Peyer's patch (tissue), 4 donors: ENCODE measurements around the gene CREB3L1. TPM values are rescaled to one million over a fixed set of nuclear protein-coding genes. Genes with fewer than 3 reads are reported as not detected.

Experiments used
- DNase-seq, 3 donors: peaks; one replicate each; pipeline ENCODE4 v3.0.0-alpha.2; 2017 to 2019
- H3K27ac ChIP-seq, 4 donors: fragments of 200-600 bp; sonication (generic); one replicate each; pipeline ENCODE4 v1.5.1; 2016 to 2019
- H3K27me3 ChIP-seq, 2 donors: fragments of 200-600 bp; sonication (generic); one replicate each; pipeline ENCODE4 v1.5.1; 2019
- H3K36me3 ChIP-seq, 3 donors: fragments of 200-600 bp; sonication (generic); one replicate each; pipeline ENCODE4 v1.5.1; 2016 to 2019
- H3K4me1 ChIP-seq, 4 donors: fragments of 200-600 bp; sonication (generic); one replicate each; pipeline ENCODE4 v1.5.1; 2016 to 2019
- H3K4me3 ChIP-seq, 4 donors: fragments of 200-600 bp; sonication (generic); 1 replicate in 3 of 4; 2 replicates in 1 of 4; pipeline ENCODE4 v1.5.1; 2016 to 2019; ENCODE audit warnings: mild to moderate bottlenecking in 1 of 4
- H3K9me3 ChIP-seq, 4 donors: fragments of 200-600 bp; sonication (generic); one replicate each; pipeline ENCODE4 v1.5.1; 2016 to 2019; ENCODE audit warnings: mild to moderate bottlenecking in 1 of 4
- POLR2A ChIP-seq, 2 donors: fragments of 450-650 bp; IDR thresholded peaks; one replicate each; pipeline ENCODE4 v1.5.1; 2017; ENCODE audit warnings: antibody characterized with exemption in 2 of 2, mild to moderate bottlenecking in 2 of 2, moderate library complexity in 2 of 2
- total RNA-seq, 4 donors: library from RNA; depleted of rRNA; stranded (reverse); fragments of >200 nt; gene quantifications; one replicate each; pipeline ENCODE4 v1.1.0, GENCODE V29; 2016
- TF ChIP-seq, protein P1 (sequence below), 6 experiments: fragments of 450-650 bp in 4 of 6; fragments of 200-600 bp in 2 of 6; sonication (generic) in 1 of 6; IDR thresholded peaks; one replicate each; pipeline ENCODE4 v1.5.1; 2017 to 2019; ENCODE audit warnings: antibody characterized with exemption in 6 of 6, mild to moderate bottlenecking in 3 of 6, moderate library complexity in 1 of 6

The CREB3L1 gene
- total RNA-seq, 4 donors from 2014 or later: 13.2 to 50.6 (median 30.3) TPM

DNA sequence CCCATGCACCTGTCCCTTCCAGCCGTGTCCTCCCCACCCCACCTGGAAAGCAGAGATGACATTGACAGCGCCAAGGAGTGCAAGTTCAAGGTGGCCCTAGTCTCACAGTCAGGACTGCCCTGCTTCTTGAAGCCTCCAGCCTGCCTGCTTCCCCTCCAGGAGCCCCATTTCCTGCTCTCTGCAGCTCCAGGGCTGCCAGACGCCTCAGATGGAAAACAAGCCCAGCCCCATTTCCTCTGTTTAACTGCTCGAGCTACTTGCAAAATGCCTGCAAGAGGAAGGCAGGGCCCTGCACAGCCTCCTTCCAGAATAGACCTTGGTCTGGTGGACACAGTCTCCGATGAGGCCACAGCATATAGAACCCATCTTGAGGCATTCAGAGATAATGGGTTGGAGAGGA, 64.8 kb downstream of the CREB3L1 start:
- TF ChIP-seq, protein P1, sequence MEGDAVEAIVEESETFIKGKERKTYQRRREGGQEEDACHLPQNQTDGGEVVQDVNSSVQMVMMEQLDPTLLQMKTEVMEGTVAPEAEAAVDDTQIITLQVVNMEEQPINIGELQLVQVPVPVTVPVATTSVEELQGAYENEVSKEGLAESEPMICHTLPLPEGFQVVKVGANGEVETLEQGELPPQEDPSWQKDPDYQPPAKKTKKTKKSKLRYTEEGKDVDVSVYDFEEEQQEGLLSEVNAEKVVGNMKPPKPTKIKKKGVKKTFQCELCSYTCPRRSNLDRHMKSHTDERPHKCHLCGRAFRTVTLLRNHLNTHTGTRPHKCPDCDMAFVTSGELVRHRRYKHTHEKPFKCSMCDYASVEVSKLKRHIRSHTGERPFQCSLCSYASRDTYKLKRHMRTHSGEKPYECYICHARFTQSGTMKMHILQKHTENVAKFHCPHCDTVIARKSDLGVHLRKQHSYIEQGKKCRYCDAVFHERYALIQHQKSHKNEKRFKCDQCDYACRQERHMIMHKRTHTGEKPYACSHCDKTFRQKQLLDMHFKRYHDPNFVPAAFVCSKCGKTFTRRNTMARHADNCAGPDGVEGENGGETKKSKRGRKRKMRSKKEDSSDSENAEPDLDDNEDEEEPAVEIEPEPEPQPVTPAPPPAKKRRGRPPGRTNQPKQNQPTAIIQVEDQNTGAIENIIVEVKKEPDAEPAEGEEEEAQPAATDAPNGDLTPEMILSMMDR (IDR thresholded peaks at IDR 0.05): no peak
- no peak for TF ChIP-seq POLR2A (IDR thresholded peaks at IDR 0.05)

DNA sequence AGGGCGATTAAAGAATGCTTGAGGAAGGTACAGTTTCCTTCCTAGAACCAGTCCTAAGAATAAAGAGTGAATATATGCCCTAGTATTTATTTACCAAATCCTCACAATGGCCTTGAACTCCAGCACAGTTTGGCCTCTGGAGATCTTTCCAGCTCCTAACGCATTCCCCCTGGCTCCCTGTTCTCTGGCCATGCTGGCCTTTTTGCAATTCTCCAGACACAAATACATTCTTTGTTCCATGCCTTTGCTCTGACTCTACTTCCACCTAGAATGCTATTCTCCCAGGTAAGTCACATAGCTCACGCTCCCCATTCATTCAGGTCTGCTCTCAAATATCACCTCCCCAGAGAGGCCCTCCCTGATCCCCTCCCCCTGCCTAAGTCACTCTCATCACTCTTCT, 66.1 kb downstream of the CREB3L1 start:
- Histone ChIP-seq H3K9me3 (no peaks in the 10 kb centered on the region), H3K27ac (no peak overlapping the region), H3K4me3 (no peak overlapping the region), H3K36me3 (no peaks in the 10 kb centered on the region), H3K4me1 (peaks cover 0 to 19% (median 14%) of the 10 kb centered on the region in 4 donors), H3K27me3 (no peaks in the 10 kb centered on the region)
- DNase-seq: no peak
- TF ChIP-seq POLR2A (IDR thresholded peaks at IDR 0.05): no peak
- TF ChIP-seq, protein P1 (IDR thresholded peaks at IDR 0.05): no peak

More for the DNA sequence above, 64.8 kb downstream of the CREB3L1 start:
- no peaks in the 10 kb centered on the region for H3K36me3 ChIP-seq
- no peaks in the 10 kb centered on the region for H3K9me3 ChIP-seq
- DNase-seq: peak in 1 of 3 donors; percentile 43
- no peaks in the 10 kb centered on the region for H3K27me3 ChIP-seq
- H3K4me1 ChIP-seq: peaks cover 0 to 13% (median 12%) of the 10 kb centered on the region in 4 donors
- H3K27ac ChIP-seq: peak overlapping the region in 1 of 4 donors; percentile 42
- H3K4me3 ChIP-seq: no peak overlapping the region

DNA sequence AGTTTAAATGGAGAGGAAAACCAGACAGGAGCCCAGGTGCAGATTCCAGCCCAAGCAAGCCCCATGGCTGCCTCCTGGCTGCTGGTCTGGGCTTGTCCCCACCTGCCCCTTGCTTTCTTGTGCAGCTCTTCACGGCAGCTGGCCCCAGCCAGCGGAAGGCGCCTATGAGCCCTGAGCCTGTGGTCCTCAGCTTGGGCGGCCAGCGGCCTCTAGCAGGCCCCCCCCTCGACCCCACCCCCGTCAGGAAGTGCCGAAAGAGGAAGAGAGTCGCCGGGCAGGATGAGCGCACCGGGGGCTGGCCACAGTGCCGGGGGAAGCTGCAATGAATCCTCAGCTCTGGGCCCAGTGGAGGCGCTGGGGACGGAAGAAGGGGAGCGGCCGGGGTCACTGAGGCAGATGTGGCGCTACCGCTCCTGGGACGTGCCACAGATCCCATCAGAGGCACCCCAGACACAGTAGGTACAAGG, 67.7 kb downstream of the CREB3L1 start:
- TF ChIP-seq, protein P1 (IDR thresholded peaks at IDR 0.05): no peak
- TF ChIP-seq POLR2A (IDR thresholded peaks at IDR 0.05): no peak
- H3K27me3 ChIP-seq: no peaks in the 10 kb centered on the region
- no peaks in the 10 kb centered on the region for H3K36me3 ChIP-seq
- no peaks in the 10 kb centered on the region for H3K9me3 ChIP-seq
- peak in 2 of 3 donors; percentile 69 to 74 for DNase-seq
- H3K4me1 ChIP-seq: peaks cover 0 to 36% (median 18%) of the 10 kb centered on the region in 4 donors
- peak overlapping the region; percentile 20 to 87 (median 60) for H3K4me3 ChIP-seq
- H3K27ac ChIP-seq: peak overlapping the region; percentile 9 to 67 (median 57)

DNA sequence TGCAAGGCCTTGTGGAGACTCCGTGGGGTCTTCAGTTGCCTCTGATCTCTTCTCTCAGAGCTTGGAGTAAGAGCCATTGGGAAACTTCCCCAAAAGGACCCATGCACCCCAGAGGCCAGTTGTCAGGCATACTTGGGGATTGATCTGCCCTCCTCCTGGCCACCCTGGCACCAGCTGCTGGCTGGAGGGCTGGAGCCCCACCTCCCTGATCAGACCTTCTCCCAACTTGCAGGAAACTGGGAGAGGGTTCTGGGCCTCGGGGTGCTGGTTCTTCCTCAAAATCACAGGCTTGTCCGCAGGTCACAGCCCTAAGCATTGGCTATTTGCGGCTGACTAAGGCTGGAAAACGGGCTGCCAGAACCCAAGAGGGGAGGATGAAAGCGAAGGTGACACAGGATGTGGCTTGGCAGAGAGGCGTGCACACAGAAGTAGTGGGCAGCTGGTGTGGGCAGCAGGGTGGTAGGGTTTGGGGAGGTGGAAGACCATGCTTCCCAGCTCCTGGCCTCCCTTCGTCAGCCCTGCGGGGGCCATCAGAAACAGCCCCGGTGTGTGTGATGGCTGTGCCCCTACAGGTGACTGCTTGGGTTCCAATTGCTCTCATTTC, 68.5 kb downstream of the CREB3L1 start:
- DNase-seq: peak in 1 of 3 donors; percentile 43
- peaks cover 0 to 42% (median 18%) of the 10 kb centered on the region in 4 donors for H3K4me1 ChIP-seq
- peak overlapping the region in 3 of 4 donors; percentile 55 to 67 (median 59) for H3K27ac ChIP-seq
- no peak for TF ChIP-seq POLR2A (IDR thresholded peaks at IDR 0.05)
- TF ChIP-seq, protein P1 (IDR thresholded peaks at IDR 0.05): no peak
- no peaks in the 10 kb centered on the region for H3K9me3 ChIP-seq
- no peaks in the 10 kb centered on the region for H3K36me3 ChIP-seq
- no peaks in the 10 kb centered on the region for H3K27me3 ChIP-seq
- peak overlapping the region; percentile 20 to 87 (median 60) for H3K4me3 ChIP-seq

DNA sequence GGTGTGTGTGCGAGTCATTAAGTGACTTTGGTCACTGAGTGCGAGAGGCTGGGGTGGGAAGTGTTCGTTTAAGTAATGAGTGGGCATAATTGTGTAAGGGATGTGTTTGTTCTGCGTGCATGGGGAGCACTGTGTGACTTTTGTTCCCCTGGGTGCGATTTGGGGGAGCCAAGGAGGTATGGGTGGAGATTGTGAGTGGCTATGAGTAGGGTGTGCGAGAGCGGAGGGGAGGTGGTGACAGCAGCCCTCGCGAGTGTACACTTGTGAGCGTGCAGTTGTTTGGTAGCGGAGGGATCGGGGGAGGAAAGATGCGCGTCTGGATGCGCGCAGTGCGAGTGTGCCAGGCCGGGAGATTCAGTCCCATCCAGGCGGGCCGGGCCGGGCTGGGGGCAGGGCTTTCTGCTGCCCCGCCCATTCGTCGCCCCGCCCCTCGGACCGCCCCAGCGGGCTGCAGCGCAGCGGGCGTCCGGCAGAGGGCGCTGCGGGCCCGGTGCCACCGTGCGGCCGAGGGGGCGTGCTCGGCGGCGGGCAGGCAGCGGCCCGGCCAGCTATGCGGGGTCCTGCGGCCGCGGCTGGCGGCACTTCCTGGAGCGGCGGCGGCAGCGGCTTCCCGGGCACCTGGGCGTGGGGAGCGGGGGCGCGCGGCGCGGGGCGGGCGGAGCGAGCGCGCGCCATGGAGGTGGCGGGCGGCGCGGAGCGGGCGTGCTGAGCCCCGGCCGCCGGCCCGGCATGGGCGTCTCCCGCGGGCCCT, 69.6 kb downstream of the CREB3L1 start, which contains the start of gene DGKZ:
Gene DGKZ (plus strand): TSS at position 578 of the 751 bp plus-strand sequence. CDS start 197 bp downstream, outside the sequence.
- Histone ChIP-seq H3K4me1 (peaks cover 3 to 53% (median 22%) of the 10 kb centered on the region in 4 donors), H3K36me3 (no peaks in the 10 kb centered on the region), H3K4me3 (peak within 1 kb of the TSS; percentile 74 to 95 (median 84)), H3K27me3 (no peaks in the 10 kb centered on the region), H3K9me3 (no peaks in the 10 kb centered on the region), H3K27ac (peak within 1 kb of the TSS; percentile 79 to 85 (median 82))
- peak; percentile 81 to 94 (median 93) for DNase-seq
- TF ChIP-seq, protein P1 (IDR thresholded peaks at IDR 0.05): peak; percentile 71 to 100 (median 98)
- peak in 1 of 2 donors; percentile 80 for TF ChIP-seq POLR2A (IDR thresholded peaks at IDR 0.05)
